CD4-positive, alpha-beta T cell treated with Interleukin-6 at 100 ng/mL for 8 hours (primary cell): ENCODE measurements around the gene SEMA4F.
"Not testable (repeated sequence)": the region's sequence is repeated elsewhere in the genome, so short reads cannot be mapped to it uniquely, and the experiment has no call there.

Source experiments
- DNase-seq: peaks from one replicate; pipeline ENCODE4 v3.0.0-alpha.2; 2020; ENCODE audit warnings: mixed read lengths, low spot score

The SEMA4F gene

GRCh38 chr2:74653985-74654882, at the start of gene SEMA4F:
Gene SEMA4F (plus strand): TSS chr2:74654247. CDS start chr2:74654377, 130 bp downstream.
- peak; percentile 95 for DNase-seq

GRCh38 chr2:74606927-74607326, 47.1 kb upstream of the SEMA4F start:
- DNase-seq: no peak

GRCh38 chr2:74617122-74617521, 36.9 kb upstream of the SEMA4F start:
- DNase-seq: no peak

- DNase-seq: no peak
Measured at GRCh38 chr2:74618410-74619083, 35.5 kb upstream of the SEMA4F start.

- DNase-seq: no peak
Measured at GRCh38 chr2:74619651-74620297, 34.3 kb upstream of the SEMA4F start.

GRCh38 chr2:74620671-74621070, 33.4 kb upstream of the SEMA4F start:
- DNase-seq: no peak

GRCh38 chr2:74625658-74626425, 28.2 kb upstream of the SEMA4F start:
- DNase-seq: no peak

GRCh38 chr2:74628538-74629105, 25.4 kb upstream of the SEMA4F start:
- DNase-seq: no peak

- not testable (repeated sequence) for DNase-seq
Measured at GRCh38 chr2:74630454-74630853, 23.6 kb upstream of the SEMA4F start.

GRCh38 chr2:74632209-74632938, 21.7 kb upstream of the SEMA4F start:
- no peak for DNase-seq

GRCh38 chr2:74632939-74633312, 21.1 kb upstream of the SEMA4F start:
- no peak for DNase-seq

- DNase-seq: no peak
Measured at GRCh38 chr2:74639550-74639949, 14.5 kb upstream of the SEMA4F start.

- DNase-seq: no peak
Measured at GRCh38 chr2:74645344-74645743, 8.7 kb upstream of the SEMA4F start.

- DNase-seq: no peak
Measured at GRCh38 chr2:74646201-74646600, 7.8 kb upstream of the SEMA4F start.

- no peak for DNase-seq
Measured at GRCh38 chr2:74646834-74647482, 7.1 kb upstream of the SEMA4F start.

- no peak for DNase-seq
Measured at GRCh38 chr2:74648009-74648443, 6.0 kb upstream of the SEMA4F start, which contains the start of gene M1AP. Gene M1AP (minus strand): TSS chr2:74648330. CDS start chr2:74640275, 8,055 bp downstream.

GRCh38 chr2:74653589-74653984, 460 bp upstream of the SEMA4F start:
- DNase-seq: no peak

- no peak for DNase-seq
Measured at GRCh38 chr2:74655579-74655978, 1.5 kb downstream of the SEMA4F start.

GRCh38 chr2:74658516-74658915, 4.5 kb downstream of the SEMA4F start:
- no peak for DNase-seq

- no peak for DNase-seq
Measured at GRCh38 chr2:74659462-74659861, 5.4 kb downstream of the SEMA4F start.
